Measurements from ENCODE around the gene TRIB2.

Gene TRIB2

GRCh38 chr2:12770300-12770968 lies 53.7 kb downstream of the TRIB2 start:
- H3K4me3 ChIP-seq (ENCODE audit: low read depth, low read length), result no peak overlapping the region
- no peak for DNase-seq (ENCODE audit: low read depth)
- TF ChIP-seq MYC (IDR thresholded peaks at IDR 0.05; ENCODE audit: low read depth, low read length) (no peak), CTCF (IDR thresholded peaks at IDR 0.05; ENCODE audit: low read depth, low read length) (no peak), POLR2A (IDR thresholded peaks at IDR 0.05; ENCODE audit: extremely low read depth, insufficient read length) (no peak)
- TF ChIP-seq, protein P1, sequence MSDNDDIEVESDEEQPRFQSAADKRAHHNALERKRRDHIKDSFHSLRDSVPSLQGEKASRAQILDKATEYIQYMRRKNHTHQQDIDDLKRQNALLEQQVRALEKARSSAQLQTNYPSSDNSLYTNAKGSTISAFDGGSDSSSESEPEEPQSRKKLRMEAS (IDR thresholded peaks at IDR 0.05; ENCODE audit: low read depth, low read length), result no peak

- no peak for TF ChIP-seq POLR2A (IDR thresholded peaks at IDR 0.05; ENCODE audit: extremely low read depth, insufficient read length)
- no peak for TF ChIP-seq MYC (IDR thresholded peaks at IDR 0.05; ENCODE audit: low read depth, low read length)
- TF ChIP-seq CTCF (IDR thresholded peaks at IDR 0.05; ENCODE audit: low read depth, low read length), result no peak
- TF ChIP-seq, protein P1 (IDR thresholded peaks at IDR 0.05; ENCODE audit: low read depth, low read length), result no peak
- DNase-seq (ENCODE audit: low read depth), result no peak
- no peak overlapping the region for H3K4me3 ChIP-seq (ENCODE audit: low read depth, low read length)
These were observed 54.4 kb downstream of the TRIB2 start for GRCh38 chr2:12771154-12771553.

DNA sequence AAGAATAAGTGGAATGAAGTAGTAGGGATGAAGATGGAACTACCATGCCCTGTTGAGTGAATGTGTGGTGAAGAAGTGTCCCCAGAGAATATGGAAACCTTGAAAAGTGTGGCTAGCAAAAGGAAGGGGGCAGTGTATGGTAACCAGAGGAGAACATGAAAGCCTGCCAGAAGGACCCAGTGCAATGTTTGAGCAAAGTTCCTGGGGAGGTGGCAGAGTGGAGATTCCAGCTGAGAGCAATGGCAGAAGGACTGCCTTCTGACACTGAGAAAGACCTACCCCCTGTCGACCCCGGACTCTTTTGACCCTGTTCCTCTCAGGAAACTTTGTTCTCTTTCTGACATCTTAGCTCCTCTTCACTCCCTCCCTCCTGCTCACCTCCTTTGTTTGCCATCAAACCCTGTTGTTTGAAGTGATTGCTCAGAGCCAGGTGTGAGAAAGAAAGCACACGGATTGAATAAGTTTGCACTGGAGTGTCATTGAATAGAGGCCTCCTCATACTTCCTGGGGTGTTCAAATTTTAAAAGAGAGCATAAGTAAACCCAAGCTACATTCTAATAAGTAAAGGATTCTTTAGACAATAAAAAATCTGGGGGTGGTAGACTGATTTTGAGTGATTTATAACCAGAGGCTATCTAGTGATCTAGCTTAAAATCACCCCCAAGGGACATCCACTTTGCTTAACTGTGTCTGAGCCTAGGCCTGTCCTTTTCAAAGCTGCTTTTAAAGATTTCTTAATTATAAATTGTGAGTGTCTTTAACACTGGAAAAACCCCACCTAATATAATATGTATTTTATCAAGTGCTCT lies 57.1 kb downstream of the TRIB2 start:
- TF ChIP-seq CTCF (IDR thresholded peaks at IDR 0.05; ENCODE audit: low read depth, low read length) (peak; percentile 1), MYC (IDR thresholded peaks at IDR 0.05; ENCODE audit: low read depth, low read length) (no peak)
- no peak for DNase-seq (ENCODE audit: low read depth)
- no peak overlapping the region for H3K4me3 ChIP-seq (ENCODE audit: low read depth, low read length)

GRCh38 chr2:12774395-12774727 lies 57.6 kb downstream of the TRIB2 start:
- DNase-seq (ENCODE audit: low read depth), result no peak
- TF ChIP-seq, protein P1 (IDR thresholded peaks at IDR 0.05; ENCODE audit: low read depth, low read length), result no peak
- TF ChIP-seq POLR2A (IDR thresholded peaks at IDR 0.05; ENCODE audit: extremely low read depth, insufficient read length) (no peak), CTCF (IDR thresholded peaks at IDR 0.05; ENCODE audit: low read depth, low read length) (no peak), MYC (IDR thresholded peaks at IDR 0.05; ENCODE audit: low read depth, low read length) (no peak)
- H3K4me3 ChIP-seq (ENCODE audit: low read depth, low read length), result no peak overlapping the region

DNA sequence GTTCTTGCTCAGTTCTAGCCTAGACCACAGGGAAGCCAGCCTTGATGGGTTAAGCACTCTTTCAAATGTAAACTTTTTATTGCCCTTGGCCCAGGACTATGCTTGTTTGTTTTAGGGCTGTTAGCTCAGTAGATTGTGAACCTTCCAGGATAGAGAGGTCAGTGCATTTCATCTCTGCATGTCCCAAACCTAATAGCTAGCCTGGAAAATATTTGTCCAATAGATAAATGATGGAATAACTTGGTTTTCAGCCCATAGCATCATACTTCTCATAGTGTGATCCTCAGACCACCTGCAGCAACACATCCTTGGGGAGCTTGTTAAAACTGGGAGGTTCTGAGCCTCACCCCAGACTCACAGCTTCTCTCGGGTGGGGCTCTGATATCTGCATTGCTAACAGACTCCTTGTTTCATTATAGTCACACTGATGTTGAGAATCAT lies 59.8 kb downstream of the TRIB2 start:
- no peak for DNase-seq (ENCODE audit: low read depth)
- TF ChIP-seq MYC (IDR thresholded peaks at IDR 0.05; ENCODE audit: low read depth, low read length) (no peak), CTCF (IDR thresholded peaks at IDR 0.05; ENCODE audit: low read depth, low read length) (no peak), POLR2A (IDR thresholded peaks at IDR 0.05; ENCODE audit: extremely low read depth, insufficient read length) (no peak)
- TF ChIP-seq, protein P1 (IDR thresholded peaks at IDR 0.05; ENCODE audit: low read depth, low read length), result no peak
- no peak overlapping the region for H3K4me3 ChIP-seq (ENCODE audit: low read depth, low read length)
